Lung (tissue), 12 donors: ENCODE results near the gene BMP8A. TPM values are rescaled to one million over a fixed set of nuclear protein-coding genes. Genes with fewer than 3 reads are reported as not detected.
A peak's percentile ranks its signal among the peaks of the same experiment; 100 is the strongest.

Experiments
- ATAC-seq: fragments of 200-7000 bp; cut with Tn5 transposase; one replicate; pipeline ENCODE4 v1.9.1; 2020; ENCODE audit warnings: moderate number of reproducible peaks; ENCODE audit not compliant: insufficient read depth, low FRiP score
- DNase-seq, 3 donors: peaks; one replicate each; pipeline ENCODE4 v3.0.0-alpha.2; 2013 to 2017
- H3K27ac ChIP-seq, 2 donors: one replicate each; pipeline ENCODE4 v1.5.1; 2013; ENCODE audit warnings: mild to moderate bottlenecking in 2 of 2, moderate library complexity in 2 of 2, control low read depth in 1 of 2, inconsistent platforms in 1 of 2, low read depth in 1 of 2, low read length in 1 of 2
- H3K27me3 ChIP-seq, 3 donors: one replicate each; pipeline ENCODE4 v1.5.1; 2013; ENCODE audit warnings: low read length in 2 of 3; ENCODE audit not compliant: control insufficient read depth in 3 of 3, insufficient read depth in 3 of 3
- H3K36me3 ChIP-seq, 4 donors: one replicate each; pipeline ENCODE4 v1.5.1; 2013; ENCODE audit warnings: low read length in 4 of 4, mild to moderate bottlenecking in 1 of 4, moderate library complexity in 1 of 4; ENCODE audit not compliant: control insufficient read depth in 4 of 4, insufficient read depth in 4 of 4
- H3K4me1 ChIP-seq, 5 donors: one replicate each; pipeline ENCODE4 v1.5.1; 2013; ENCODE audit warnings: low read length in 5 of 5, mild to moderate bottlenecking in 2 of 5, moderate library complexity in 1 of 5; ENCODE audit not compliant: control insufficient read depth in 5 of 5, insufficient read depth in 5 of 5
- H3K4me3 ChIP-seq: one replicate; pipeline ENCODE4 v1.5.1; 2013; ENCODE audit warnings: mild to moderate bottlenecking, control low read depth, moderate library complexity
- H3K9ac ChIP-seq, 2 donors: one replicate each; pipeline ENCODE4 v1.5.1; 2013; ENCODE audit warnings: low read length in 2 of 2, control low read depth in 1 of 2; ENCODE audit not compliant: insufficient read depth in 1 of 2
- H3K9me3 ChIP-seq, 4 donors: one replicate each; pipeline ENCODE4 v1.5.1; 2013; ENCODE audit warnings: low read length in 3 of 4, mild to moderate bottlenecking in 1 of 4, moderate library complexity in 1 of 4; ENCODE audit not compliant: control insufficient read depth in 4 of 4, insufficient read depth in 3 of 4
- CTCF ChIP-seq: IDR thresholded peaks from 2 replicates; pipeline ENCODE4 v1.5.1; 2012; ENCODE audit warnings: mild to moderate bottlenecking; ENCODE audit errors: control extremely low read depth, extremely low read depth
- WGBS, 2 donors: extraction: QIAGEN DNeasy Blood & Tissue Kit; methylation state at CpG; one replicate each; pipeline ENCODE4 v1.1.7; 2013; 5-methylcytosine and 5-hydroxymethylcytosine counted together
- polyA plus RNA-seq, 2 donors: library from polyadenylated mRNA; stranded (reverse); fragments of 200-250 nt; gene quantifications; one replicate each; pipeline ENCODE4 v1.2.1, GENCODE V29; 2013
- total RNA-seq, 2 donors: library from RNA; depleted of rRNA in 1 of 2; stranded (reverse); fragments of >200 nt in 1 of 2; gene quantifications; one replicate each; pipeline ENCODE4 v1.2.1, GENCODE V29; 2014 to 2021
- donor health status: control.
- donor health status: control.
- donor health status: Bipolar disorder and iron deficiency.
- donor health status: healthy.
- donor health status: DM: yes; HTN: yes; CAD: no.

Gene BMP8A
- total and polyA plus RNA-seq, 4 donors, result 0.30 to 0.68 (median 0.55) TPM; not detected in 1

GRCh38 chr1:39564941-39565340 lies 73.5 kb downstream of the BMP8A start:
- Histone ChIP-seq H3K9ac (no peak overlapping the region), H3K36me3 (peaks cover 65 to 81% (median 74%) of the 10 kb centered on the region in 4 donors), H3K4me1 (no peaks in the 10 kb centered on the region), H3K27me3 (no peaks in the 10 kb centered on the region), H3K27ac (no peak overlapping the region), H3K9me3 (no peaks in the 10 kb centered on the region), H3K4me3 (no peak overlapping the region)
- no peak for TF ChIP-seq CTCF
- DNase-seq (no peak), ATAC-seq (no peak)
- 86 to 90% methylated on average over 6 of the region's 6 CpGs for WGBS, 2 donors

- DNase-seq (peak in 1 of 3 donors; percentile 18), ATAC-seq (no peak)
- no peaks in the 10 kb centered on the region for H3K9me3 ChIP-seq
- H3K9ac ChIP-seq, result no peak overlapping the region
- TF ChIP-seq CTCF, result no peak
- H3K4me1 ChIP-seq, result no peaks in the 10 kb centered on the region
- no peak overlapping the region for H3K27ac ChIP-seq
- H3K27me3 ChIP-seq, result no peaks in the 10 kb centered on the region
- H3K36me3 ChIP-seq, result peaks cover 67 to 85% (median 81%) of the 10 kb centered on the region in 4 donors
- no peak overlapping the region for H3K4me3 ChIP-seq
- 68 to 79% methylated on average over 5 of the region's 5 CpGs for WGBS, 2 donors
Measured at GRCh38 chr1:39566441-39567137, 75.2 kb downstream of the BMP8A start.

GRCh38 chr1:39567302-39567701 lies 75.9 kb downstream of the BMP8A start:
- WGBS, 2 donors, result 86 to 88% methylated on average over 3 of the region's 3 CpGs
- ATAC-seq (no peak), DNase-seq (no peak)
- no peak for TF ChIP-seq CTCF
- Histone ChIP-seq H3K4me1 (no peaks in the 10 kb centered on the region), H3K9me3 (no peaks in the 10 kb centered on the region), H3K36me3 (peaks cover 60 to 85% (median 77%) of the 10 kb centered on the region in 4 donors), H3K27ac (no peak overlapping the region), H3K4me3 (no peak overlapping the region), H3K27me3 (no peaks in the 10 kb centered on the region), H3K9ac (no peak overlapping the region)

- ATAC-seq (no peak), DNase-seq (no peak)
- peaks cover 56 to 81% (median 71%) of the 10 kb centered on the region in 4 donors for H3K36me3 ChIP-seq
- WGBS, 2 donors, result 96 to 100% methylated on average over 2 of the region's 2 CpGs
- H3K9me3 ChIP-seq, result no peaks in the 10 kb centered on the region
- H3K27ac ChIP-seq, result no peak overlapping the region
- peaks cover 0 to 2% (median 0%) of the 10 kb centered on the region in 5 donors for H3K4me1 ChIP-seq
- no peak for TF ChIP-seq CTCF
- H3K9ac ChIP-seq, result no peak overlapping the region
- no peaks in the 10 kb centered on the region for H3K27me3 ChIP-seq
- H3K4me3 ChIP-seq, result no peak overlapping the region
Measured at GRCh38 chr1:39568208-39568607, 76.8 kb downstream of the BMP8A start.
